OCI-LY1 (cell line): ENCODE measurements around the gene SCP2D1.

Experiments used
- H2AFZ ChIP-seq: fragments of 200-600 bp; sonication (generic), shearing (Covaris generic); 2 replicates; pipeline ENCODE4 v1.6.0; 2014; ENCODE audit warnings: antibody characterized with exemption, mild to moderate bottlenecking, low read length
- H3F3A ChIP-seq: fragments of 200-600 bp; sonication (generic), shearing (Covaris generic); 2 replicates; pipeline ENCODE4 v1.6.0; 2014; ENCODE audit warnings: mild to moderate bottlenecking, antibody characterized with exemption, low read length, moderate library complexity; ENCODE audit not compliant: insufficient read depth
- H3K27ac ChIP-seq: fragments of 200-600 bp; sonication (generic); 2 replicates; pipeline ENCODE4 v1.5.1; 2014; ENCODE audit warnings: low read length, mixed run types, mild to moderate bottlenecking, low read depth; ENCODE audit not compliant: poor library complexity, severe bottlenecking
- H3K27me3 ChIP-seq: fragments of 200-600 bp; sonication (generic); 2 replicates; pipeline ENCODE4 v1.6.0; 2014; ENCODE audit warnings: antibody characterized with exemption, mild to moderate bottlenecking, low read length, moderate library complexity; ENCODE audit not compliant: insufficient read depth
- H3K36me3 ChIP-seq: fragments of 200-600 bp; sonication (generic); 2 replicates; pipeline ENCODE4 v1.6.1; 2014; ENCODE audit warnings: mild to moderate bottlenecking, antibody characterized with exemption, low read length, moderate library complexity, mixed read lengths; ENCODE audit not compliant: insufficient read depth
- H3K4me1 ChIP-seq: fragments of 200-600 bp; sonication (generic); 2 replicates; pipeline ENCODE4 v1.5.1; 2014; ENCODE audit warnings: mild to moderate bottlenecking, low read length, moderate library complexity; ENCODE audit not compliant: insufficient read depth, severe bottlenecking
- H3K4me2 ChIP-seq: fragments of 200-600 bp; sonication (generic), shearing (Covaris generic); 2 replicates; pipeline ENCODE4 v1.6.1; 2014; ENCODE audit warnings: low read length
- H3K4me3 ChIP-seq: fragments of 200-600 bp; sonication (generic); 2 replicates; pipeline ENCODE4 v1.5.1; 2014; ENCODE audit warnings: low read length, low read depth, mild to moderate bottlenecking, mixed read lengths; ENCODE audit not compliant: poor library complexity, severe bottlenecking
- H3K79me2 ChIP-seq: fragments of 200-600 bp; shearing (Covaris generic); 2 replicates; pipeline ENCODE4 v1.6.1; 2016; ENCODE audit warnings: mixed run types, low read length, mixed read lengths; ENCODE audit not compliant: insufficient read depth
- H3K9ac ChIP-seq: fragments of 200-600 bp; sonication (generic), shearing (Covaris generic); 2 replicates; pipeline ENCODE4 v1.6.1; 2014; ENCODE audit warnings: mild to moderate bottlenecking, low read length, mixed read lengths
- H3K9me2 ChIP-seq: fragments of 200-600 bp; sonication (generic), shearing (Covaris generic); 2 replicates; pipeline ENCODE4 v1.6.1; 2014; ENCODE audit warnings: low read depth, mild to moderate bottlenecking, low read length, mixed read lengths
- H3K9me3 ChIP-seq: fragments of 200-600 bp; shearing (Covaris generic); 2 replicates; pipeline ENCODE4 v1.6.1; 2014; ENCODE audit warnings: low read length, mixed read lengths
- H4K20me1 ChIP-seq: fragments of 200-600 bp; sonication (generic), shearing (Covaris generic); 2 replicates; pipeline ENCODE4 v1.6.0; 2016; ENCODE audit warnings: mild to moderate bottlenecking, low read length; ENCODE audit not compliant: insufficient read depth
- CTCF ChIP-seq: fragments of 200-600 bp; sonication (generic), shearing (Covaris generic); IDR thresholded peaks from 2 replicates; pipeline ENCODE4 v1.5.1; 2017; ENCODE audit warnings: mild to moderate bottlenecking, antibody characterized with exemption, low read length, moderate library complexity, mixed read lengths
- EZH2 ChIP-seq: fragments of 200-600 bp; sonication (generic), shearing (Covaris generic); IDR thresholded peaks from 2 replicates; pipeline ENCODE4 v1.8.0; 2017; ENCODE audit warnings: borderline replicate concordance, mixed run types, mild to moderate bottlenecking, antibody characterized with exemption, low read length, moderate library complexity, mixed read lengths

Gene SCP2D1

DNA sequence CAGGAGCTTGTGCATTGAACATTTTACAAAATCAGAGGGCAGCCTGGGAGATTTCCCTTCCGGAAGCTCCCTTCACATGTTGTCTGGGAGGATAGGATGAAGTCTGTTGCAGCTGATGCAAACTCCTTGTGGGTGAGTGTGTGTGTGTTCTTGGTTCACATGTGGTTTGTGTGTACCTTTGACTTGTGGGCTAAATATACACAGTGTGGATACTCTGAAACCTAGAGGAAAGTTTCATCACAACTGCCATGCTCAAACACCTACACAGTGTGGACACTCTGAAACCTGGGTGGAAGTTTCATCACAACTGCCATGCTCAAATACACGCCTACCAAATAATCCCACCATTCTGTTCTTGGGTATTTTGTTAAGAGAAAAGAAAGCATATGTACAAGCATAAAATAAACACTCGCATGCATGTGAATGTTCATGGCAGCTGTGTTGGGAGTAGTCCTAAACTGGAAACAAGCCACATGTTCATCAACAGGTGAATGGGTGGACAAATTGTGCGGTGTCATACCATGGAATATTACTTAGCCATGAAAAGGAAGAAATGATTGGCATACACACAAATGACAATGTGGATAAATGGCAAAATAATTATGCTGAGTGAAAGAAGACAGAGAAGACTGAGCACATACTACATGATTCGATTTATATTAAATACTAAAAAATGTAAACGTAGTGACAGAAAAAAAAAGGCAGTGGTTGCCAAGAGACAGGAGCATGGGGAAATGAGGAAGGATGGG, 1.8 kb downstream of the SCP2D1 start:
- no peaks in the 10 kb centered on the region for H3K9me2 ChIP-seq
- no peaks in the 10 kb centered on the region for H3K27me3 ChIP-seq
- no peaks in the 10 kb centered on the region for H3K9me3 ChIP-seq
- TF ChIP-seq EZH2 (no peak), CTCF (no peak)
- H3K36me3 ChIP-seq, result no peaks in the 10 kb centered on the region
- H3K4me2 ChIP-seq, result no peak overlapping the region
- no peaks in the 10 kb centered on the region for H3F3A ChIP-seq
- H4K20me1 ChIP-seq, result no peaks in the 10 kb centered on the region
- H3K4me3 ChIP-seq, result no peak overlapping the region
- no peak overlapping the region for H2AFZ ChIP-seq
- no peaks in the 10 kb centered on the region for H3K4me1 ChIP-seq
- no peaks in the 10 kb centered on the region for H3K79me2 ChIP-seq
- no peak overlapping the region for H3K27ac ChIP-seq
- no peak overlapping the region for H3K9ac ChIP-seq

DNA sequence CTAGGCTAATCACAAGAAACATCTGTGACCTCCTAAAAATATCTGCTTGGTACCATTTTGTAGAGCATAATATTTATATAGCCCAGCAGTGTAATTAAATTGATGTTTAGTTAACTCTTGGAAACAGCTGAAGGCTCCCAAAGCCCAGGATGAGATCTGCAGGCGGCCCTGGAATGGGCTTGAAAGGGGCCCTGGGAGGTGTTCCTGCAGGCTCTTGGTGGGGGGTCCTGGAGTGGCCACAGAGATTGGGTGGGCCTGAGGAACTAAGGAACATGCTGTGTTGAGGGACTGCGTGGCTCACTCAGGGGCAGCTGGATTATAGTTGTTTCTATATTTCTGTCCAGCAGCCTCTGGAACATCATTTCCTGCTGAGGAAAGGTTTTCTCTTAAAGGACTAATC, 9.2 kb downstream of the SCP2D1 start:
- Histone ChIP-seq H3K27ac (no peak overlapping the region), H3K9ac (no peak overlapping the region), H3K4me1 (no peaks in the 10 kb centered on the region), H2AFZ (no peak overlapping the region), H4K20me1 (no peaks in the 10 kb centered on the region), H3K9me3 (no peaks in the 10 kb centered on the region), H3K36me3 (no peaks in the 10 kb centered on the region), H3K9me2 (no peaks in the 10 kb centered on the region), H3K4me3 (no peak overlapping the region), H3K4me2 (no peak overlapping the region), H3K79me2 (no peaks in the 10 kb centered on the region), H3F3A (no peaks in the 10 kb centered on the region), H3K27me3 (no peaks in the 10 kb centered on the region)
- TF ChIP-seq EZH2, result no peak

DNA sequence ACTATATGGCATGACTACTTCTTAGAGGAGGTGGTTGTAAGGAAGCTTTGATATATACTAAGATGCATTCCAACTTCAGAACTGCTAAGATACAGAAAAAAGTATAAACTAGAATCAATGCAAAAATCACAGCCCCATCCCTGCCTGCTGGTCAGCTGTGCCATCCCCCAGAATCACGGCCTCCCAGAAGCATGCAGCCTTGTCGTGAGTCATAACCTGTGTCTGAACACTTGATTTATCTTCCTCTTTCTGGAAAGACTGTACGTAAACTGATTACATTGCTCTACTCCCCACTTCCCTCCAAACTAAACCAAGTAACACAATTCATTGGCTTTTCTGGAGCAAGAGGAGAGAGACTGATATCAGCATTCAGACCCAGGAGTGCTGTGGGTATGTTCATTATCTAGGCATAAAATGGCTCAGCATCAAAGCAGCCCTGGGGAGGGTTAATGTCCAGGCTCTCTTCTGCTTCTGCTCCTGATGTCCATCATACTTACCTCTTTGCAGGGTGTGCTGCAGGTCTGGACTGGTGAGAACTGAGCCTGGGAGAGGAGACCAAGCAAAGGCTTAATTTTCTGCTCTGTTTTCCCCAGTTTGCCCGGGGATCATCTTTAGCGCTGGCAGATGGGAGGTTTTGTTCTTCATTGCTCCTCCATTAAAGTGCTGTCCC, 18.4 kb downstream of the SCP2D1 start:
- Histone ChIP-seq H3K79me2 (no peaks in the 10 kb centered on the region), H3K4me2 (no peak overlapping the region), H3K4me1 (no peaks in the 10 kb centered on the region), H3F3A (no peaks in the 10 kb centered on the region), H3K36me3 (no peaks in the 10 kb centered on the region), H3K9me2 (no peaks in the 10 kb centered on the region), H3K27ac (no peak overlapping the region), H3K9me3 (no peaks in the 10 kb centered on the region), H3K27me3 (0 out of 2 replicates have a peak, but pooled peaks cover 6% of the 10 kb centered on the region), H3K9ac (no peak overlapping the region), H3K4me3 (no peak overlapping the region), H2AFZ (no peak overlapping the region), H4K20me1 (no peaks in the 10 kb centered on the region)
- TF ChIP-seq CTCF (no peak), EZH2 (no peak)
